IMR-90 (cell line): ENCODE data around the gene MRPL43.

Experiments
- BHLHE40 ChIP-seq: fragments of 150-350 bp; IDR thresholded peaks from 2 replicates; pipeline ENCODE4 v1.6.1; 2016; ENCODE audit warnings: mild to moderate bottlenecking, low read depth, low read length
- CEBPB ChIP-seq: IDR thresholded peaks from 2 replicates; pipeline ENCODE4 v1.6.1; 2012; ENCODE audit warnings: low read depth, low read length, improper control_type of control experiment
- CTCF ChIP-seq: conservative IDR thresholded peaks from 2 replicates; pipeline ENCODE4 v1.5.1; 2012; ENCODE audit warnings: mild to moderate bottlenecking, low read depth, low read length, improper control_type of control experiment
- FOS ChIP-seq: fragments of 150-350 bp; IDR thresholded peaks from 2 replicates; pipeline ENCODE4 v1.6.1; 2016; ENCODE audit warnings: low read depth, low read length
- MAFK ChIP-seq: IDR thresholded peaks from 2 replicates; pipeline ENCODE4 v1.6.1; 2012; ENCODE audit warnings: low read depth, low read length, improper control_type of control experiment
- MAZ ChIP-seq: IDR thresholded peaks from 2 replicates; pipeline ENCODE4 v1.6.1; 2012; ENCODE audit warnings: low read depth, mild to moderate bottlenecking, low read length, improper control_type of control experiment, moderate library complexity, borderline replicate concordance
- POLR2A ChIP-seq: IDR thresholded peaks from 2 replicates; pipeline ENCODE4 v1.6.1; 2012; ENCODE audit warnings: mild to moderate bottlenecking, low read depth, low read length
- RFX5 ChIP-seq: IDR thresholded peaks from 2 replicates; pipeline ENCODE4 v1.8.0; 2012; ENCODE audit warnings: low read depth, mild to moderate bottlenecking, low read length, moderate library complexity
- SMC3 ChIP-seq: fragments of 150-350 bp; IDR thresholded peaks from 2 replicates; pipeline ENCODE4 v1.6.1; 2016; ENCODE audit warnings: low read depth, mild to moderate bottlenecking, antibody characterized with exemption, low read length, moderate library complexity
- USF2 ChIP-seq: fragments of 150-350 bp; IDR thresholded peaks from 2 replicates; pipeline ENCODE4 v1.6.1; 2017; ENCODE audit warnings: mild to moderate bottlenecking, antibody characterized with exemption, low read length, low read depth

GRCh38 chr10:100978901-100979195 lies 8.4 kb downstream of the MRPL43 start:
- TF ChIP-seq SMC3 (no peak), CTCF (no peak), BHLHE40 (no peak), CEBPB (no peak), RFX5 (no peak), POLR2A (no peak), FOS (no peak), USF2 (no peak), MAZ (no peak), MAFK (no peak)
